Measurements from ENCODE around the gene LDLR. TPM values are rescaled to one million over a fixed set of nuclear protein-coding genes. Genes with fewer than 3 reads are reported as not detected.
A peak's percentile ranks its signal among the peaks of the same experiment; 100 is the strongest.

Gene LDLR
- total and polyA plus RNA-seq, 2 of the 4 experiments (the other 2 are of a cell fraction), result 45.2 to 53.8 TPM

- TF ChIP-seq USF2 (IDR thresholded peaks at IDR 0.05; ENCODE audit: low read depth, low read length) (no peak), NFE2L2 (IDR thresholded peaks at IDR 0.05; ENCODE audit: low read depth, low read length) (no peak)
Measured at GRCh38 chr19:11127905-11128304, 38.6 kb downstream of the LDLR start (continued).

GRCh38 chr19:11130824-11131455, 41.7 kb downstream of the LDLR start:
- Histone ChIP-seq H3K4ac (ENCODE audit: low read depth, low read length) (peak overlapping the region; percentile 83), H3K9me1 (ENCODE audit: insufficient read depth, low read length) (no peaks in the 10 kb centered on the region), H3K56ac (ENCODE audit: extremely low read depth, insufficient read depth, low read length) (no peak overlapping the region), H2AK9ac (replicated peaks; ENCODE audit: low read depth, low read length, poor library complexity) (peak overlapping the region; percentile 69), H2BK15ac (ENCODE audit: low read depth, low read length) (no peak overlapping the region), H2AFZ (replicated peaks; ENCODE audit: low read length, poor library complexity) (peak overlapping the region; percentile 74), H4K91ac (ENCODE audit: insufficient read depth, low read depth, low read length) (no peak overlapping the region), H3K9ac (ENCODE audit: low read depth, low read length) (no peak overlapping the region), H3K9me3 (ENCODE audit: control insufficient read depth, insufficient read depth, low read length) (no peaks in the 10 kb centered on the region), H3K36me3 (ENCODE audit: control insufficient read depth, insufficient read depth, low read length) (peaks cover 50% of the 10 kb centered on the region), H2BK120ac (ENCODE audit: low read depth, low read length) (peak overlapping the region; percentile 69; the same call in 1 of the 2 replicates), H2AK5ac (ENCODE audit: low read depth, low read length) (peak overlapping the region; percentile 89), H3K23ac (ENCODE audit: low read depth, low read length) (no peak overlapping the region), H3K79me1 (ENCODE audit: low read depth in 1 of 2, low read length in 2 of 2) (peaks cover 4 to 52% of the 10 kb centered on the region in 2 experiments; a peak in 3 of 4 replicates), H2BK20ac (ENCODE audit: low read depth, low read length) (peak overlapping the region; percentile 74; the same call in 1 of the 2 replicates), H4K20me1 (ENCODE audit: insufficient read depth, low read length) (peaks cover 27% of the 10 kb centered on the region), H3K27me3 (ENCODE audit: control insufficient read depth, insufficient read depth, low read length) (no peaks in the 10 kb centered on the region), H3K14ac (replicated peaks; ENCODE audit: low read depth, low read length) (no peak overlapping the region; the same call in 1 of the 2 replicates), H4K5ac (ENCODE audit: low read depth, low read length) (0 out of 2 replicates have a peak overlapping the region, but pooled peaks have one; percentile 35), H3K27ac (ENCODE audit: insufficient read depth, low read length) (peak overlapping the region; percentile 65), H3K4me1 (ENCODE audit: control insufficient read depth, insufficient read depth, low read length) (peaks cover 2% of the 10 kb centered on the region; the same call in 1 of the 2 replicates), H2BK5ac (ENCODE audit: low read depth, low read length, poor library complexity, severe bottlenecking) (peak overlapping the region; percentile 62), H3K4me2 (ENCODE audit: low read depth, low read length) (no peak overlapping the region), H4K8ac (ENCODE audit: low read depth in 2 of 2, low read length in 2 of 2) (peak overlapping the region in 1 of 2 experiments; percentile 92; a peak in 3 of 4 replicates), H3K4me3 (ENCODE audit: insufficient read depth, low read depth, low read length) (no peak overlapping the region), H3K18ac (ENCODE audit: low read depth, low read length) (no peak overlapping the region)
- DNase-seq (peak; percentile 73), ATAC-seq (ENCODE audit: low read depth) (peak; percentile 94)
- WGBS, 2 experiments (ENCODE audit: extremely low coverage in 2 of 2, insufficient read length in 1 of 2), result 28% methylated on average over 5 of the region's 19 CpGs; no CpG with 5 or more reads in 1 of the 2 experiments
- CTCF ChIA-PET, result no interaction called here
- BruUV-seq (replicated peaks), result no TSS peak
- intact Hi-C loops (cut with micrococcal nuclease) (loop anchor here (1.0 to 2.0 kb wide), 2 partner anchors 94 to 195 kb away; no protein-coding TSS in a partner anchor), in situ Hi-C loops (cut with MboI; ENCODE audit: low sequenced_read_pairs) (loop anchor here (5.0 kb wide), 1 partner anchor 71 kb away; no protein-coding TSS in a partner anchor), dilution Hi-C loops (cut with HindIII; ENCODE audit: low sequenced_read_pairs, unreplicated experiment) (no loop called here)
- POLR2A ChIA-PET (ENCODE audit: unreplicated experiment), result no interaction called here
- TF ChIP-seq RAD21 (IDR thresholded peaks at IDR 0.05; ENCODE audit: low read length) (peak; percentile 59), MAZ (IDR thresholded peaks at IDR 0.05; ENCODE audit: borderline replicate concordance, low read depth, low read length) (peak; percentile 50; the same call in 1 of the 2 replicates), ELK1 (IDR thresholded peaks at IDR 0.05; ENCODE audit: borderline replicate concordance, low read depth, low read length) (no peak), POLR2A (IDR thresholded peaks at IDR 0.05; ENCODE audit: low read depth, low read length) (no peak), CEBPB (IDR thresholded peaks at IDR 0.05; ENCODE audit: low read depth, low read length) (no peak), MAFK (IDR thresholded peaks at IDR 0.05; ENCODE audit: low read depth, low read length) (no peak), RCOR1 (IDR thresholded peaks at IDR 0.05; ENCODE audit: insufficient replicate concordance, low read length) (no peak), BHLHE40 (IDR thresholded peaks at IDR 0.05; ENCODE audit: low read depth, low read length) (no peak), NFE2L2 (IDR thresholded peaks at IDR 0.05; ENCODE audit: low read depth, low read length) (no peak), FOS (IDR thresholded peaks at IDR 0.05; ENCODE audit: low read depth, low read length) (no peak), MXI1 (IDR thresholded peaks at IDR 0.05; ENCODE audit: borderline replicate concordance, low read depth, low read length) (no peak), CHD1 (IDR thresholded peaks at IDR 0.05; ENCODE audit: low read depth, low read length) (no peak), SMC3 (IDR thresholded peaks at IDR 0.05; ENCODE audit: low read depth, low read length) (peak; percentile 77), RFX5 (IDR thresholded peaks at IDR 0.05; ENCODE audit: low read depth, low read length) (no peak)
